Astrocyte of the spinal cord (primary cell): Measurements from ENCODE around the gene ST3GAL4.

Experiments used
- DNase-seq: peaks from one replicate; pipeline ENCODE4 v3.0.0; 2011; ENCODE audit warnings: low read depth, low spot score
- H3K4me3 ChIP-seq: 2 replicates; pipeline ENCODE4 v1.5.1; 2011; ENCODE audit warnings: low read depth, mild to moderate bottlenecking, low read length, moderate library complexity
- in situ Hi-C: cut with HindIII; loops from 2 replicates; pipeline ENCODE4 v1.10.0; 2017; ENCODE audit warnings: low sequenced_read_pairs
- TF ChIP-seq, protein P1 (sequence below): IDR thresholded peaks from 2 replicates; pipeline ENCODE4 v1.5.1; 2012; ENCODE audit warnings: low read depth, mild to moderate bottlenecking, low read length, inconsistent platforms

ST3GAL4 gene

DNA sequence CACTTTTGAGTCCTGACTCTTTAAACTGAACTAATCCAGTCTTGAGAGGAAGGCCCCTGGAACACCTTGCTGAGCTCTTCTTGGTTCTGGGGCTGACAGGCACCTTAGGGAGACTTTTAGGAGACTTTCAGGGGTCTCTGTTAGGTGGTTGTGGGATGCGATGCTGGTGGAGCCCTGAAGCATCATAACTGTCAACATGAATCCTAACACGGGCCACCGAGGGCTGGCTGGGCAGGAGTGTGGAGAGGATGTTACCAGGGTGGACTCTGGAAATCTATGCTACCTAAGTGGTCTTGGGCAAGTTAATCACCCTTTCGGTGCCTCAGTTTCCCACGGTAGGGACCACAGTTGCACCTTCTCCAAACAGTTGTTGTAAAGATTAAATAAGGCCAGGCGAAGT lies 106.5 kb downstream of the ST3GAL4 start:
- no peak for DNase-seq
- TF ChIP-seq, protein P1, sequence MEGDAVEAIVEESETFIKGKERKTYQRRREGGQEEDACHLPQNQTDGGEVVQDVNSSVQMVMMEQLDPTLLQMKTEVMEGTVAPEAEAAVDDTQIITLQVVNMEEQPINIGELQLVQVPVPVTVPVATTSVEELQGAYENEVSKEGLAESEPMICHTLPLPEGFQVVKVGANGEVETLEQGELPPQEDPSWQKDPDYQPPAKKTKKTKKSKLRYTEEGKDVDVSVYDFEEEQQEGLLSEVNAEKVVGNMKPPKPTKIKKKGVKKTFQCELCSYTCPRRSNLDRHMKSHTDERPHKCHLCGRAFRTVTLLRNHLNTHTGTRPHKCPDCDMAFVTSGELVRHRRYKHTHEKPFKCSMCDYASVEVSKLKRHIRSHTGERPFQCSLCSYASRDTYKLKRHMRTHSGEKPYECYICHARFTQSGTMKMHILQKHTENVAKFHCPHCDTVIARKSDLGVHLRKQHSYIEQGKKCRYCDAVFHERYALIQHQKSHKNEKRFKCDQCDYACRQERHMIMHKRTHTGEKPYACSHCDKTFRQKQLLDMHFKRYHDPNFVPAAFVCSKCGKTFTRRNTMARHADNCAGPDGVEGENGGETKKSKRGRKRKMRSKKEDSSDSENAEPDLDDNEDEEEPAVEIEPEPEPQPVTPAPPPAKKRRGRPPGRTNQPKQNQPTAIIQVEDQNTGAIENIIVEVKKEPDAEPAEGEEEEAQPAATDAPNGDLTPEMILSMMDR = no peak
- no peak overlapping the region for H3K4me3 ChIP-seq
- in situ Hi-C loops = no loop called here

DNA sequence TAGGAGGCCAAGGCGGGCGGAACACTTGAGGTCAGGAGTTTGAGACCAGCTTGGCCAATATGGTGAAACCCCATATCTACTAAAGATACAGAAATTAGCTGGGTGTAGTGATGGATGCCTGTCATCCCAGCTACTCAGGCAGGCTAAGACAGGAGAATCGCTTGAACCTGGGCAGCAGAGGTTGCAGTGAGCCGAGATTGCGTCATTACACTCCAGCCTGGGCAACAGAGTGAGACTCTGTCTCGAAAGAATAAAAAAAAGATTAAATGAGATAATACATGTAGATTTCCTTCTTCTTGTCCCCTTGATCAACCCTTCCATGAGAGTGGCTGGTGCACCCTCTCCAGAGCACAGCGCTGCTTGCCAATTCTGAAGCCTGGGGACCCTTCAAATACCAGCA lies 106.9 kb downstream of the ST3GAL4 start:
- H3K4me3 ChIP-seq = no peak overlapping the region
- in situ Hi-C loops = no loop called here
- TF ChIP-seq, protein P1 = no peak
- no peak for DNase-seq
